Suprapubic skin (tissue), 4 donors: ENCODE data around the gene TXNDC17. TPM values are rescaled to one million over a fixed set of nuclear protein-coding genes. Genes with fewer than 3 reads are reported as not detected.

Source experiments
- DNase-seq, 2 donors: peaks; one replicate each; pipeline ENCODE4 v3.0.0-alpha.2; 2019; ENCODE audit warnings: low spot score in 2 of 2
- H3K27ac ChIP-seq: fragments of 200-600 bp; sonication (generic); one replicate; pipeline ENCODE4 v1.5.1; 2019
- H3K27me3 ChIP-seq: fragments of 200-600 bp; sonication (generic); one replicate; pipeline ENCODE4 v1.5.1; 2019
- H3K36me3 ChIP-seq: fragments of 200-600 bp; sonication (generic); one replicate; pipeline ENCODE4 v1.5.1; 2019
- H3K4me1 ChIP-seq: fragments of 200-600 bp; sonication (generic); one replicate; pipeline ENCODE4 v1.5.1; 2019
- H3K4me3 ChIP-seq: fragments of 200-600 bp; sonication (generic); one replicate; pipeline ENCODE4 v1.5.1; 2019; ENCODE audit warnings: mild to moderate bottlenecking
- H3K9me3 ChIP-seq: fragments of 200-600 bp; sonication (generic); one replicate; pipeline ENCODE4 v1.5.1; 2019
- EP300 ChIP-seq: sonication (generic); formaldehyde crosslinking; IDR thresholded peaks from one replicate; pipeline ENCODE4 v1.6.1; 2017; ENCODE audit warnings: antibody characterized with exemption
- POLR2A ChIP-seq, 2 donors: fragments of 450-650 bp; IDR thresholded peaks; one replicate each; pipeline ENCODE4 v1.6.1; 2017; ENCODE audit warnings: antibody characterized with exemption in 2 of 2, mild to moderate bottlenecking in 2 of 2, moderate library complexity in 2 of 2
- POLR2AphosphoS5 ChIP-seq, 3 donors: sonication (generic); formaldehyde crosslinking; IDR thresholded peaks; one replicate each; pipeline ENCODE4 v1.6.1; 2017; ENCODE audit warnings: antibody characterized with exemption in 3 of 3
- WGBS: methylation state at CpG from one replicate; pipeline ENCODE4 v1.1.5; 2018; 5-methylcytosine and 5-hydroxymethylcytosine counted together
- total RNA-seq, 4 donors: library from RNA; depleted of rRNA; stranded (reverse); fragments of >200 nt; gene quantifications; one replicate each; pipeline ENCODE4 v1.1.0, GENCODE V29; 2016
- TF ChIP-seq, protein P1 (sequence below), 2 donors: fragments of 200-600 bp in 1 of 2; fragments of 450-650 bp in 1 of 2; sonication (generic) in 1 of 2; IDR thresholded peaks; one replicate each; pipeline ENCODE4 v1.5.1; 2016 to 2019; ENCODE audit warnings: antibody characterized with exemption in 2 of 2, mild to moderate bottlenecking in 1 of 2, moderate library complexity in 1 of 2

Gene TXNDC17
- total RNA-seq, 4 donors from 2014 or later: 30.0 to 153 (median 92.9) TPM

DNA sequence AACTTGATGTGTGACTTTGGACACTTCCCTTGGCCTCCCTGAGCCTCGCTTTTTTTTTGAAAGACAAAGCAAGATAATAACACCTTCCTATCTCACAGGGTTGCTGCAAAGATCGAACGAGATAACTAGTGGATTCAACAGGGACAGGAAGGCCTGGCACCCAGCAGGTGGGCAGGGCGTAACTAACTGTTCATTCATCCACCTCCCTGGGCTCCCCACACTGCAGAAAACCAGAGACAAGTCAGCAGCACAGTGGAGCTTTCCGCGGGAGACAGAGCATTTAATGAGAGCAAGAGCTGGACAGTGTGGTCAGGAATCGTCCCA, 43.6 kb downstream of the TXNDC17 start:
- peaks cover 21% of the 10 kb centered on the region for H3K27me3 ChIP-seq
- DNase-seq: no peak
- no peaks in the 10 kb centered on the region for H3K4me1 ChIP-seq
- 83% methylated on average over 7 of the region's 7 CpGs for WGBS
- no peaks in the 10 kb centered on the region for H3K9me3 ChIP-seq
- H3K36me3 ChIP-seq: no peaks in the 10 kb centered on the region
- TF ChIP-seq, protein P1, sequence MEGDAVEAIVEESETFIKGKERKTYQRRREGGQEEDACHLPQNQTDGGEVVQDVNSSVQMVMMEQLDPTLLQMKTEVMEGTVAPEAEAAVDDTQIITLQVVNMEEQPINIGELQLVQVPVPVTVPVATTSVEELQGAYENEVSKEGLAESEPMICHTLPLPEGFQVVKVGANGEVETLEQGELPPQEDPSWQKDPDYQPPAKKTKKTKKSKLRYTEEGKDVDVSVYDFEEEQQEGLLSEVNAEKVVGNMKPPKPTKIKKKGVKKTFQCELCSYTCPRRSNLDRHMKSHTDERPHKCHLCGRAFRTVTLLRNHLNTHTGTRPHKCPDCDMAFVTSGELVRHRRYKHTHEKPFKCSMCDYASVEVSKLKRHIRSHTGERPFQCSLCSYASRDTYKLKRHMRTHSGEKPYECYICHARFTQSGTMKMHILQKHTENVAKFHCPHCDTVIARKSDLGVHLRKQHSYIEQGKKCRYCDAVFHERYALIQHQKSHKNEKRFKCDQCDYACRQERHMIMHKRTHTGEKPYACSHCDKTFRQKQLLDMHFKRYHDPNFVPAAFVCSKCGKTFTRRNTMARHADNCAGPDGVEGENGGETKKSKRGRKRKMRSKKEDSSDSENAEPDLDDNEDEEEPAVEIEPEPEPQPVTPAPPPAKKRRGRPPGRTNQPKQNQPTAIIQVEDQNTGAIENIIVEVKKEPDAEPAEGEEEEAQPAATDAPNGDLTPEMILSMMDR (IDR thresholded peaks at IDR 0.05): no peak
- TF ChIP-seq POLR2A (IDR thresholded peaks at IDR 0.05) (no peak), POLR2AphosphoS5 (IDR thresholded peaks at IDR 0.05) (no peak), EP300 (no peak)
- no peak overlapping the region for H3K27ac ChIP-seq
- H3K4me3 ChIP-seq: no peak overlapping the region

DNA sequence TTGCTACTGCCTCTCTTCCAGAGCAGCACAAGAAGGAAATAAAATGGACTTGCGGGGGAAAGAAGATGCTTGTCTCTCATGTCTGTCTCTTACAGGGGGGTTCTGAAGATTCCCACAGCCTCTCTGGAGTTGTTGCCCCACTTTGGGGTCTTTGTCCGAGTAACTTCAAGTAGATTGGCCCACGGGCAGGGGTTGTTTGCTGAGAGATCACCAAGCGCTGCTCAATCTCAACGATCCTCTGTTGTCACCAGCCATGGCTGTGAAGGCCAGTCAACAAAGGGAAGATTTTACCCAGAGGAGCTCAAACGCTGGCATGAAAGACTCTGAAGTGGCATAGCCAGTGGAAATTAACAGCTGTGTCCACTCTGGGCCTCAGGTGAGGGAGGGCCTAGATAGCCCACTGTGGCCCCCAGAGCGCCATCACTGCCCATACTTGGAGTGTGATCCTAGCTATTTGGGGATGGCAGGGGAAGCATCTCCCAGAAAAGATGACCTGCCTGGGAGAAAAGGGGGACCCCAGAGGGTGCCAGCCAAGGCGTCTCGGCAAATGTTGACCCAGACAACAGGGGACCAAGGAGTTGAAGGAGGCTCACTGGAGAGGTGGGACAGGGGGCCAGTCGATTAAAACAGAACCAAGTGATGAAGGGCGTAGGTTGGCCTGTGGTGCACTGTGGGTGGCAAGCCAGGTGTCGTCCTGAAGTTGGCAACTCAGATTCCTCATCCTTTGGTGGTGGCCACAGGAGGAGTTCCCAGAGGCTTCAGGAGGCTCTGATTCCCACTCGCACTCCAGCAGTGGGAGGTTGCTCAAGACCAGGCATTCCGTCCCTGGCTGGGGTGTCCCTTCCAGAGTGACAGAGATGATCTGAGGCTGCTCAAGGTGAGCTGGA, 44.3 kb downstream of the TXNDC17 start:
- Histone ChIP-seq H3K27ac (no peak overlapping the region), H3K27me3 (peaks cover 15% of the 10 kb centered on the region), H3K9me3 (no peaks in the 10 kb centered on the region), H3K4me1 (no peaks in the 10 kb centered on the region), H3K36me3 (no peaks in the 10 kb centered on the region), H3K4me3 (no peak overlapping the region)
- TF ChIP-seq EP300 (no peak), POLR2AphosphoS5 (IDR thresholded peaks at IDR 0.05) (no peak), POLR2A (IDR thresholded peaks at IDR 0.05) (no peak)
- TF ChIP-seq, protein P1 (IDR thresholded peaks at IDR 0.05): no peak
- no peak for DNase-seq
- 82% methylated on average over 14 of the region's 14 CpGs for WGBS

DNA sequence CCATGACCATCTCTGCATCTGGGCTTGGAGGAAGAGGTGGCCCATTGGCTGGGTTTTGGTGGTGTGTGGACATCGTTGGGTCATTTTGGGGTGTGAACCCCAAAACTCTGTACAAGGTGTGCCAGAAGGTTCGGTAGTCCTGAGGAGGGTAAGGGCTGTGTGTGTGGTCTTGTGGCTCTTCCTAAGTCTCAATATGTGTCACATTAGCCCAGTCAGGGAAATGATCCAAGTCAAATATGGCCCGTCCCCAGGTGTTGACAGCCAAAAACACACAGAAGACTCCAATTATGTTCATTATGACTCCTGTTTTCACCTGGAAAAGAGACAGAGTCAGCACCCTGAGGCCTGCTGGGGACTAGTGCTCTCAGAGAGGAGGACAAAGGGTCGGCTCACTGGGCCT, 45.2 kb downstream of the TXNDC17 start:
- Histone ChIP-seq H3K9me3 (no peaks in the 10 kb centered on the region), H3K4me1 (no peaks in the 10 kb centered on the region), H3K4me3 (no peak overlapping the region), H3K36me3 (no peaks in the 10 kb centered on the region), H3K27ac (no peak overlapping the region), H3K27me3 (peaks cover 15% of the 10 kb centered on the region)
- 93% methylated on average over 3 of the region's 4 CpGs for WGBS
- TF ChIP-seq POLR2A (IDR thresholded peaks at IDR 0.05) (no peak), EP300 (no peak), POLR2AphosphoS5 (IDR thresholded peaks at IDR 0.05) (no peak)
- TF ChIP-seq, protein P1 (IDR thresholded peaks at IDR 0.05): no peak
- DNase-seq: no peak

DNA sequence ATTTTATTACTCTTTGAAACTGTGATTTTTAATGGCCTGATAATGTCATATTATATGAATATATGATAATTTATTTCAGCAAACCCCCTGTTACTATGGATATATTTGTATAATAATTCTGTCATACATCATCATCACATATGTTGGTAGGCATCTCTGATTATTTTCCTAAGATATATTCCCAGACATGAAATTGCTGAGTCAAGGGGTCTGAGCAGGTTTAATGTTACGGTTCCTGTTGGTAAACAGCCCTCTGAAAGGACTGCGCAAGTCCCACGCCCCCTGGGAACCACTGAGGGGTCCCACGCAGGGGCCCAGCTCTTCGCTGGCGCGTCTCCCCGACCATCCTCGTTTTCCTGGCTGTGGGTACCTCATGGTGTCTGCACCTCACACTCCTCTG, 48.1 kb downstream of the TXNDC17 start:
- WGBS: 89% methylated on average over 9 of the region's 9 CpGs
- H3K4me3 ChIP-seq: no peak overlapping the region
- H3K4me1 ChIP-seq: no peaks in the 10 kb centered on the region
- no peak overlapping the region for H3K27ac ChIP-seq
- no peak for DNase-seq
- no peak for TF ChIP-seq POLR2A (IDR thresholded peaks at IDR 0.05)
- TF ChIP-seq POLR2AphosphoS5 (IDR thresholded peaks at IDR 0.05): no peak
- no peak for TF ChIP-seq EP300
- H3K36me3 ChIP-seq: no peaks in the 10 kb centered on the region
- no peaks in the 10 kb centered on the region for H3K9me3 ChIP-seq
- peaks cover 13% of the 10 kb centered on the region for H3K27me3 ChIP-seq

DNA sequence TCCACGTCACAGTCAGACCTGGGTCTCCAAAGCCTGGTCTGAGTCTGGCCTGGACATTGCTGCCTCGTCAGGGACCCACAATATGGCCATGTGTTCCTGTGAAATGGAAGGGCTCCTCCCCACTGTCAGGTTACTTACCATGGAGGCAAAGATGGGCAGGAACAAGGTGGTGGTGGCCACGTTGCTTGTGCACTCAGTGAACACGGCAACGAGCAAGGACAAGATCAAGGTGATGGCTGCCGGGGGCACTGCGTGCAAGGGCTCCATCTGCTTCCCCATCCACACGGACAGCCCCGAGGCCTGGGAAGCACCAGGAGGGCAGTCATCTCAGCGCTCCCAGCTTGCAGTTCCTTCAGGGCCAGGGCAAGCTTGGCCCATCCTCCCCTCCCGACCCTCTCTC, 49.8 kb downstream of the TXNDC17 start:
- TF ChIP-seq POLR2AphosphoS5 (IDR thresholded peaks at IDR 0.05): no peak
- no peak for TF ChIP-seq POLR2A (IDR thresholded peaks at IDR 0.05)
- TF ChIP-seq, protein P1 (IDR thresholded peaks at IDR 0.05): no peak
- no peak for TF ChIP-seq EP300
- Histone ChIP-seq H3K27me3 (peaks cover 8% of the 10 kb centered on the region), H3K9me3 (no peaks in the 10 kb centered on the region), H3K4me3 (no peak overlapping the region), H3K27ac (no peak overlapping the region), H3K36me3 (no peaks in the 10 kb centered on the region), H3K4me1 (no peaks in the 10 kb centered on the region)
- DNase-seq: no peak
- 89% methylated on average over 9 of the region's 11 CpGs for WGBS
